ENCODE results near the gene GABRD.

The GABRD gene

GRCh38 chr1:2018217-2019171, 651 bp upstream of the GABRD start:
- H3K27ac ChIP-seq (ENCODE audit: low read depth, low read length) = no peak overlapping the region
- H3K4me3 ChIP-seq (ENCODE audit: low read depth in 1 of 2, low read length in 2 of 2) = no peak overlapping the region
- H3K27me3 ChIP-seq (ENCODE audit: control insufficient read depth in 1 of 2, insufficient read depth in 2 of 2, low read length in 2 of 2) = peaks cover 54 to 62% of the 10 kb centered on the region in 2 donors
- peaks cover 0 to 7% of the 10 kb centered on the region in 2 donors for H3K4me1 ChIP-seq (ENCODE audit: control insufficient read depth in 1 of 2, insufficient read depth in 2 of 2, low read length in 2 of 2)
- H3K9me3 ChIP-seq (ENCODE audit: control insufficient read depth in 1 of 2, low read length in 2 of 2) = no peaks in the 10 kb centered on the region
- H3K9ac ChIP-seq (ENCODE audit: low read depth in 1 of 2, low read length in 2 of 2) = no peak overlapping the region
- H3K36me3 ChIP-seq (ENCODE audit: control insufficient read depth in 1 of 2, insufficient read depth in 2 of 2, low read length in 2 of 2) = no peaks in the 10 kb centered on the region

GRCh38 chr1:2019571-2020309, 595 bp downstream of the GABRD start:
- no peaks in the 10 kb centered on the region for H3K9me3 ChIP-seq (ENCODE audit: control insufficient read depth in 1 of 2, low read length in 2 of 2)
- H3K9ac ChIP-seq (ENCODE audit: low read depth in 1 of 2, low read length in 2 of 2) = no peak overlapping the region
- peaks cover 48 to 62% of the 10 kb centered on the region in 2 donors for H3K27me3 ChIP-seq (ENCODE audit: control insufficient read depth in 1 of 2, insufficient read depth in 2 of 2, low read length in 2 of 2)
- peaks cover 0 to 7% of the 10 kb centered on the region in 2 donors for H3K4me1 ChIP-seq (ENCODE audit: control insufficient read depth in 1 of 2, insufficient read depth in 2 of 2, low read length in 2 of 2)
- H3K4me3 ChIP-seq (ENCODE audit: low read depth in 1 of 2, low read length in 2 of 2) = no peak overlapping the region
- no peaks in the 10 kb centered on the region for H3K36me3 ChIP-seq (ENCODE audit: control insufficient read depth in 1 of 2, insufficient read depth in 2 of 2, low read length in 2 of 2)
- no peak overlapping the region for H3K27ac ChIP-seq (ENCODE audit: low read depth, low read length)

- Histone ChIP-seq H3K4me3 (ENCODE audit: low read depth in 1 of 2, low read length in 2 of 2) (no peak overlapping the region), H3K9ac (ENCODE audit: low read depth in 1 of 2, low read length in 2 of 2) (no peak overlapping the region), H3K36me3 (ENCODE audit: control insufficient read depth in 1 of 2, insufficient read depth in 2 of 2, low read length in 2 of 2) (no peaks in the 10 kb centered on the region), H3K27me3 (ENCODE audit: control insufficient read depth in 1 of 2, insufficient read depth in 2 of 2, low read length in 2 of 2) (peaks cover 43 to 56% of the 10 kb centered on the region in 2 donors), H3K27ac (ENCODE audit: low read depth, low read length) (no peak overlapping the region), H3K9me3 (ENCODE audit: control insufficient read depth in 1 of 2, low read length in 2 of 2) (no peaks in the 10 kb centered on the region), H3K4me1 (ENCODE audit: control insufficient read depth in 1 of 2, insufficient read depth in 2 of 2, low read length in 2 of 2) (peaks cover 0 to 9% of the 10 kb centered on the region in 2 donors)
These were observed 1.1 kb downstream of the GABRD start for GRCh38 chr1:2020310-2020655.

GRCh38 chr1:2021550-2021949, 2.4 kb downstream of the GABRD start:
- Histone ChIP-seq H3K27ac (ENCODE audit: low read depth, low read length) (no peak overlapping the region), H3K9ac (ENCODE audit: low read depth in 1 of 2, low read length in 2 of 2) (no peak overlapping the region)

GRCh38 chr1:2022063-2022770, 3.1 kb downstream of the GABRD start:
- H3K27me3 ChIP-seq (ENCODE audit: control insufficient read depth in 1 of 2, insufficient read depth in 2 of 2, low read length in 2 of 2) = peaks cover 35 to 43% of the 10 kb centered on the region in 2 donors

More at GRCh38 chr1:2021550-2021949, 2.4 kb downstream of the GABRD start:
- H3K36me3 ChIP-seq (ENCODE audit: control insufficient read depth in 1 of 2, insufficient read depth in 2 of 2, low read length in 2 of 2) = no peaks in the 10 kb centered on the region
- H3K4me3 ChIP-seq (ENCODE audit: low read depth in 1 of 2, low read length in 2 of 2) = no peak overlapping the region
- no peaks in the 10 kb centered on the region for H3K9me3 ChIP-seq (ENCODE audit: control insufficient read depth in 1 of 2, low read length in 2 of 2)
- H3K27me3 ChIP-seq (ENCODE audit: control insufficient read depth in 1 of 2, insufficient read depth in 2 of 2, low read length in 2 of 2) = peaks cover 36 to 46% of the 10 kb centered on the region in 2 donors
- peaks cover 0 to 12% of the 10 kb centered on the region in 2 donors for H3K4me1 ChIP-seq (ENCODE audit: control insufficient read depth in 1 of 2, insufficient read depth in 2 of 2, low read length in 2 of 2)

GRCh38 chr1:2023187-2023586, 4.0 kb downstream of the GABRD start:
- Histone ChIP-seq H3K9me3 (ENCODE audit: control insufficient read depth in 1 of 2, low read length in 2 of 2) (no peaks in the 10 kb centered on the region), H3K4me1 (ENCODE audit: control insufficient read depth in 1 of 2, insufficient read depth in 2 of 2, low read length in 2 of 2) (peaks cover 0 to 12% of the 10 kb centered on the region in 2 donors), H3K27me3 (ENCODE audit: control insufficient read depth in 1 of 2, insufficient read depth in 2 of 2, low read length in 2 of 2) (peaks cover 27 to 34% of the 10 kb centered on the region in 2 donors), H3K27ac (ENCODE audit: low read depth, low read length) (no peak overlapping the region), H3K9ac (ENCODE audit: low read depth in 1 of 2, low read length in 2 of 2) (no peak overlapping the region), H3K4me3 (ENCODE audit: low read depth in 1 of 2, low read length in 2 of 2) (no peak overlapping the region), H3K36me3 (ENCODE audit: control insufficient read depth in 1 of 2, insufficient read depth in 2 of 2, low read length in 2 of 2) (no peaks in the 10 kb centered on the region)

More at GRCh38 chr1:2022063-2022770, 3.1 kb downstream of the GABRD start:
- Histone ChIP-seq H3K4me3 (ENCODE audit: low read depth in 1 of 2, low read length in 2 of 2) (no peak overlapping the region), H3K9me3 (ENCODE audit: control insufficient read depth in 1 of 2, low read length in 2 of 2) (no peaks in the 10 kb centered on the region), H3K36me3 (ENCODE audit: control insufficient read depth in 1 of 2, insufficient read depth in 2 of 2, low read length in 2 of 2) (no peaks in the 10 kb centered on the region), H3K4me1 (ENCODE audit: control insufficient read depth in 1 of 2, insufficient read depth in 2 of 2, low read length in 2 of 2) (peaks cover 0 to 12% of the 10 kb centered on the region in 2 donors), H3K9ac (ENCODE audit: low read depth in 1 of 2, low read length in 2 of 2) (no peak overlapping the region), H3K27ac (ENCODE audit: low read depth, low read length) (no peak overlapping the region)

GRCh38 chr1:2024451-2024850, 5.3 kb downstream of the GABRD start:
- H3K27me3 ChIP-seq (ENCODE audit: control insufficient read depth in 1 of 2, insufficient read depth in 2 of 2, low read length in 2 of 2) = peaks cover 20 to 26% of the 10 kb centered on the region in 2 donors
- H3K4me3 ChIP-seq (ENCODE audit: low read depth in 1 of 2, low read length in 2 of 2) = no peak overlapping the region
- H3K27ac ChIP-seq (ENCODE audit: low read depth, low read length) = no peak overlapping the region
- no peaks in the 10 kb centered on the region for H3K9me3 ChIP-seq (ENCODE audit: control insufficient read depth in 1 of 2, low read length in 2 of 2)
- no peaks in the 10 kb centered on the region for H3K36me3 ChIP-seq (ENCODE audit: control insufficient read depth in 1 of 2, insufficient read depth in 2 of 2, low read length in 2 of 2)
- H3K9ac ChIP-seq (ENCODE audit: low read depth in 1 of 2, low read length in 2 of 2) = no peak overlapping the region
- H3K4me1 ChIP-seq (ENCODE audit: control insufficient read depth in 1 of 2, insufficient read depth in 2 of 2, low read length in 2 of 2) = peaks cover 0 to 12% of the 10 kb centered on the region in 2 donors

- no peaks in the 10 kb centered on the region for H3K9me3 ChIP-seq (ENCODE audit: control insufficient read depth in 1 of 2, low read length in 2 of 2)
- H3K27me3 ChIP-seq (ENCODE audit: control insufficient read depth in 1 of 2, insufficient read depth in 2 of 2, low read length in 2 of 2) = peaks cover 16 to 22% of the 10 kb centered on the region in 2 donors
- no peak overlapping the region for H3K27ac ChIP-seq (ENCODE audit: low read depth, low read length)
These were observed 5.7 kb downstream of the GABRD start for GRCh38 chr1:2024887-2025286.

GRCh38 chr1:2025491-2025981, 6.4 kb downstream of the GABRD start:
- no peak overlapping the region for H3K9ac ChIP-seq (ENCODE audit: low read depth in 1 of 2, low read length in 2 of 2)
- H3K9me3 ChIP-seq (ENCODE audit: control insufficient read depth in 1 of 2, low read length in 2 of 2) = no peaks in the 10 kb centered on the region
- peak overlapping the region; percentile 10 for H3K27ac ChIP-seq (ENCODE audit: low read depth, low read length)
- H3K4me1 ChIP-seq (ENCODE audit: control insufficient read depth in 1 of 2, insufficient read depth in 2 of 2, low read length in 2 of 2) = peaks cover 0 to 8% of the 10 kb centered on the region in 2 donors
- H3K36me3 ChIP-seq (ENCODE audit: control insufficient read depth in 1 of 2, insufficient read depth in 2 of 2, low read length in 2 of 2) = no peaks in the 10 kb centered on the region
- peaks cover 10 to 15% of the 10 kb centered on the region in 2 donors for H3K27me3 ChIP-seq (ENCODE audit: control insufficient read depth in 1 of 2, insufficient read depth in 2 of 2, low read length in 2 of 2)
- H3K4me3 ChIP-seq (ENCODE audit: low read depth in 1 of 2, low read length in 2 of 2) = no peak overlapping the region

More at GRCh38 chr1:2024887-2025286, 5.7 kb downstream of the GABRD start:
- Histone ChIP-seq H3K4me1 (ENCODE audit: control insufficient read depth in 1 of 2, insufficient read depth in 2 of 2, low read length in 2 of 2) (peaks cover 0 to 9% of the 10 kb centered on the region in 2 donors), H3K9ac (ENCODE audit: low read depth in 1 of 2, low read length in 2 of 2) (no peak overlapping the region), H3K36me3 (ENCODE audit: control insufficient read depth in 1 of 2, insufficient read depth in 2 of 2, low read length in 2 of 2) (no peaks in the 10 kb centered on the region), H3K4me3 (ENCODE audit: low read depth in 1 of 2, low read length in 2 of 2) (no peak overlapping the region)
